Measurements from ENCODE around the gene TMEM235. TPM values are rescaled to one million over a fixed set of nuclear protein-coding genes. Genes with fewer than 3 reads are reported as not detected.

TMEM235 gene
- total RNA-seq, 2 donors from 2014 or later = 0.33 TPM; not detected in 1

- 39 to 57% methylated on average over 10 to 18 of the region's 18 CpGs for WGBS, 2 experiments (ENCODE audit: insufficient coverage in 1 of 2, insufficient read length in 1 of 2)
- Mint-ChIP-seq H3K4me3 (no peak overlapping the region), H3K4me1 (peaks cover 41% of the 10 kb centered on the region), H3K36me3 (ENCODE audit: low read depth) (no peaks in the 10 kb centered on the region), H3K27me3 (ENCODE audit: insufficient read depth) (no peaks in the 10 kb centered on the region), H3K9me3 (no peaks in the 10 kb centered on the region), H3K27ac (peak overlapping the region; percentile 92)
- peak; percentile 80 for DNase-seq
- Histone ChIP-seq H3K9ac (ENCODE audit: extremely low read depth, low read length, poor library complexity, severe bottlenecking) (peak overlapping the region; percentile 26), H3K36me3 (ENCODE audit: control insufficient read depth, insufficient read depth, low read length) (no peaks in the 10 kb centered on the region), H3K27me3 (ENCODE audit: control insufficient read depth, insufficient read depth, low read length, poor library complexity, severe bottlenecking) (no peaks in the 10 kb centered on the region), H3K4me1 (ENCODE audit: control insufficient read depth, insufficient read depth, low read length) (peaks cover 42% of the 10 kb centered on the region), H3K27ac (ENCODE audit: low read depth, low read length) (peak overlapping the region; percentile 49), H3K9me3 (ENCODE audit: control insufficient read depth, low read length) (no peaks in the 10 kb centered on the region), H3K4me3 (ENCODE audit: low read length) (no peak overlapping the region)
- TF ChIP-seq, protein P1, sequence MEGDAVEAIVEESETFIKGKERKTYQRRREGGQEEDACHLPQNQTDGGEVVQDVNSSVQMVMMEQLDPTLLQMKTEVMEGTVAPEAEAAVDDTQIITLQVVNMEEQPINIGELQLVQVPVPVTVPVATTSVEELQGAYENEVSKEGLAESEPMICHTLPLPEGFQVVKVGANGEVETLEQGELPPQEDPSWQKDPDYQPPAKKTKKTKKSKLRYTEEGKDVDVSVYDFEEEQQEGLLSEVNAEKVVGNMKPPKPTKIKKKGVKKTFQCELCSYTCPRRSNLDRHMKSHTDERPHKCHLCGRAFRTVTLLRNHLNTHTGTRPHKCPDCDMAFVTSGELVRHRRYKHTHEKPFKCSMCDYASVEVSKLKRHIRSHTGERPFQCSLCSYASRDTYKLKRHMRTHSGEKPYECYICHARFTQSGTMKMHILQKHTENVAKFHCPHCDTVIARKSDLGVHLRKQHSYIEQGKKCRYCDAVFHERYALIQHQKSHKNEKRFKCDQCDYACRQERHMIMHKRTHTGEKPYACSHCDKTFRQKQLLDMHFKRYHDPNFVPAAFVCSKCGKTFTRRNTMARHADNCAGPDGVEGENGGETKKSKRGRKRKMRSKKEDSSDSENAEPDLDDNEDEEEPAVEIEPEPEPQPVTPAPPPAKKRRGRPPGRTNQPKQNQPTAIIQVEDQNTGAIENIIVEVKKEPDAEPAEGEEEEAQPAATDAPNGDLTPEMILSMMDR (conservative IDR thresholded peaks at IDR 0.05) = no peak
Observed at GRCh38 chr17:78256707-78257591, 25.5 kb downstream of the TMEM235 start.

- peaks cover 42% of the 10 kb centered on the region for H3K4me1 ChIP-seq (ENCODE audit: control insufficient read depth, insufficient read depth, low read length)
- no peaks in the 10 kb centered on the region for H3K9me3 Mint-ChIP-seq
- H3K27ac Mint-ChIP-seq = peak overlapping the region; percentile 92
- no peak overlapping the region for H3K4me3 ChIP-seq (ENCODE audit: low read length)
- H3K36me3 ChIP-seq (ENCODE audit: control insufficient read depth, insufficient read depth, low read length) = no peaks in the 10 kb centered on the region
- TF ChIP-seq, protein P1 (conservative IDR thresholded peaks at IDR 0.05) = no peak
- H3K9ac ChIP-seq (ENCODE audit: extremely low read depth, low read length, poor library complexity, severe bottlenecking) = peak overlapping the region; percentile 47
- peaks cover 34% of the 10 kb centered on the region for H3K4me1 Mint-ChIP-seq
- 61 to 66% methylated on average over 8 to 16 of the region's 16 CpGs for WGBS, 2 experiments (ENCODE audit: insufficient coverage in 1 of 2, insufficient read length in 1 of 2)
- H3K9me3 ChIP-seq (ENCODE audit: control insufficient read depth, low read length) = no peaks in the 10 kb centered on the region
- no peaks in the 10 kb centered on the region for H3K27me3 Mint-ChIP-seq (ENCODE audit: insufficient read depth)
- no peaks in the 10 kb centered on the region for H3K36me3 Mint-ChIP-seq (ENCODE audit: low read depth)
- peak; percentile 79 for DNase-seq
- H3K27ac ChIP-seq (ENCODE audit: low read depth, low read length) = peak overlapping the region; percentile 55
- peak overlapping the region; percentile 38 for H3K4me3 Mint-ChIP-seq
- no peaks in the 10 kb centered on the region for H3K27me3 ChIP-seq (ENCODE audit: control insufficient read depth, insufficient read depth, low read length, poor library complexity, severe bottlenecking)
Observed at GRCh38 chr17:78257810-78258322, 26.4 kb downstream of the TMEM235 start.

DNA sequence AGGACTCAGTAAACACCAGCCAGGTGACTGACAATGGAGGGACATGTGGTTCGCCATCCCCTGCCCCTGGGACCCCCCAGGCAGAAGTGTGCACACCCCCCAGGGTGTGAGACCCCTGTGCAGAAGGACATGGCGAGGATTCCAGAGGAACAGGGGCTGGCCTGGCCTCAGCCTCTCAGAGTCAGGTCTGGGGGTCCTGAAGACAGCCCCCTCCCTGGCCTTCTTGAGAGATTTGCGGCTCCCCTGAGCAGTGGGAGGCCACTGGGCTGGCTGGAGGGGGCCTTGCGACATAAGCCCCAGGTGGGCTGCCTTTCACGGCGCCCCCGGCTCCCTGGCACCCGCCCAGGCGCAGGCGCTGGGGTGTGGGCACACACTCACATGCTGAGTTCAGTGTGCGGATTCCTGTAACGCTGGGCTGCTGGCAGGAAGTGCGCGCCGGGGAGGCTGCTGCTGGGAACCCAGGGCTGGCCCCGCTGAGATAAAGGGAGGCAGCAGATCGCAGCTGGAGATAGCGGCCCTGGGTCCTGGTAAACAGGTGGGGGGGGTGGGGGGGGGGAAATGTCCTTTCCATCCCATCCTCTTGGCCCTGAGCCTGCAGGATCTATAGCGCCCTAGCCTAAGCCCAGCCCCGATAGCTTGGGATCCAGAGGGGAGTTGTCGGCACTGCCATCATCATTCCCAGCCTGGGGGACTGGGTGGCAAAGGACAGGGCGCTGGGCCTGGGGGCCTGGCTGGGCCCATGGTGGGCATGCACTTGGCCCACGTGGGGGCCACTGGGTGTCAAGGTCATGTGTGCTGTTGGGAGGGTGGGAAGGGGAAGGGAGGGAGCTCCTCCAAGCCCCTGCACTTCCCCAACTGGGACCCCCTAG is 27.1 kb downstream of the TMEM235 start:
- H3K9me3 ChIP-seq (ENCODE audit: control insufficient read depth, low read length) = no peaks in the 10 kb centered on the region
- peak overlapping the region; percentile 38 for H3K4me3 Mint-ChIP-seq
- no peak overlapping the region for H3K4me3 ChIP-seq (ENCODE audit: low read length)
- TF ChIP-seq, protein P1 (conservative IDR thresholded peaks at IDR 0.05) = no peak
- H3K36me3 Mint-ChIP-seq (ENCODE audit: low read depth) = no peaks in the 10 kb centered on the region
- H3K27ac ChIP-seq (ENCODE audit: low read depth, low read length) = peak overlapping the region; percentile 55
- H3K36me3 ChIP-seq (ENCODE audit: control insufficient read depth, insufficient read depth, low read length) = no peaks in the 10 kb centered on the region
- peak; percentile 77 for DNase-seq
- peak overlapping the region; percentile 47 for H3K9ac ChIP-seq (ENCODE audit: extremely low read depth, low read length, poor library complexity, severe bottlenecking)
- peaks cover 41% of the 10 kb centered on the region for H3K4me1 ChIP-seq (ENCODE audit: control insufficient read depth, insufficient read depth, low read length)
- 81 to 88% methylated on average over 13 to 21 of the region's 23 CpGs for WGBS, 2 experiments (ENCODE audit: insufficient coverage in 1 of 2, insufficient read length in 1 of 2)
- H3K27me3 Mint-ChIP-seq (ENCODE audit: insufficient read depth) = no peaks in the 10 kb centered on the region
- H3K4me1 Mint-ChIP-seq = peaks cover 33% of the 10 kb centered on the region
- H3K27me3 ChIP-seq (ENCODE audit: control insufficient read depth, insufficient read depth, low read length, poor library complexity, severe bottlenecking) = no peaks in the 10 kb centered on the region
- no peaks in the 10 kb centered on the region for H3K9me3 Mint-ChIP-seq
- peak overlapping the region; percentile 92 for H3K27ac Mint-ChIP-seq

Data from endodermal cell (in vitro differentiated cells).